Psoas muscle (tissue), 8 donors: ENCODE measurements around the gene ARMC6. TPM values are rescaled to one million over a fixed set of nuclear protein-coding genes. Genes with fewer than 3 reads are reported as not detected.
A peak's percentile ranks its signal among the peaks of the same experiment; 100 is the strongest.
"Not testable (repeated sequence)": the region's sequence is repeated elsewhere in the genome, so short reads cannot be mapped to it uniquely, and the experiment has no call there.

Source experiments
- ATAC-seq, 4 donors: fragments of 200-7000 bp; cut with Tn5 transposase; one replicate each; pipeline ENCODE4 v1.9.1; 2020; ENCODE audit warnings: moderate library complexity in 3 of 4, mild to moderate bottlenecking in 2 of 4
- DNase-seq, 2 donors: peaks; one replicate each; pipeline ENCODE4 v3.0.0-alpha.2; 2020
- H3K27ac ChIP-seq: fragments of 200-600 bp; one replicate; pipeline ENCODE4 v1.8.0; 2022
- H3K27me3 ChIP-seq, 3 donors: fragments of 200-600 bp in 1 of 3; one replicate each; pipeline versions ENCODE4 v1.6.1 to v1.8.0; 2013 to 2022; ENCODE audit warnings: low read length in 2 of 3, mild to moderate bottlenecking in 2 of 3, moderate library complexity in 1 of 3; ENCODE audit not compliant: insufficient read depth in 3 of 3
- H3K36me3 ChIP-seq, 2 donors: fragments of 200-600 bp in 1 of 2; one replicate each; pipeline versions ENCODE4 v1.6.1 to v1.8.0; 2013 to 2022; ENCODE audit warnings: low read depth in 1 of 2, mild to moderate bottlenecking in 1 of 2, moderate library complexity in 1 of 2; ENCODE audit not compliant: insufficient read depth in 1 of 2
- H3K4me1 ChIP-seq: fragments of 200-600 bp; one replicate; pipeline ENCODE4 v1.8.0; 2022
- H3K4me3 ChIP-seq: fragments of 200-600 bp; one replicate; pipeline ENCODE4 v1.8.0; 2022; ENCODE audit warnings: mild to moderate bottlenecking
- H3K9me3 ChIP-seq: fragments of 200-600 bp; one replicate; pipeline ENCODE4 v1.8.0; 2022
- CTCF ChIP-seq: fragments of 200-600 bp; IDR thresholded peaks from one replicate; pipeline ENCODE4 v1.8.0; 2022; ENCODE audit warnings: antibody characterized with exemption
- WGBS, 3 donors: extraction: QIAGEN DNeasy Blood & Tissue Kit; methylation state at CpG; one replicate each; pipeline versions ENCODE4 v1.1.6 to v1.1.7; 2013; 5-methylcytosine and 5-hydroxymethylcytosine counted together
- intact Hi-C, 2 donors: fragments of 100-400 bp; cut with DNase I; formaldehyde crosslinking; loops; one replicate each; pipeline versions ENCODE4 v1.11.0 to v1.14.2; 2022
- polyA plus RNA-seq, 3 donors: library from polyadenylated mRNA; stranded (reverse); fragments of 200-250 nt; gene quantifications; one replicate each; pipeline ENCODE4 v1.2.3, GENCODE V29; 2013
- total RNA-seq, 4 donors: library from RNA; stranded (reverse); fragmentation: NEBNext Ultra II Directional in 2 of 4; extraction: Animal tissue kit (Norgen Biotek cat#: 25700) in 2 of 4; gene quantifications; one replicate each; pipeline versions ENCODE4 v1.2.1 to v1.2.4, GENCODE V29; 2021 to 2023
- donor health status: healthy with polysubstance abuse.
- donor health status: DM: no; HTN: no; CAD: no; lungs with moderate emphysema.
- donor health status: Bipolar disorder and iron deficiency.
- donor health status: healthy.
- donor health status: DM: yes; HTN: yes; CAD: no.
- donor health status: DM: no; HTN: no; CAD: no.
- donor health status: DM: no; HTN: no; CAD: no.
- donor health status: DM: yes; HTN: yes; CAD: no.

ARMC6 gene
- total and polyA plus RNA-seq, 7 donors, result 13.7 to 74.1 (median 22.6) TPM

DNA sequence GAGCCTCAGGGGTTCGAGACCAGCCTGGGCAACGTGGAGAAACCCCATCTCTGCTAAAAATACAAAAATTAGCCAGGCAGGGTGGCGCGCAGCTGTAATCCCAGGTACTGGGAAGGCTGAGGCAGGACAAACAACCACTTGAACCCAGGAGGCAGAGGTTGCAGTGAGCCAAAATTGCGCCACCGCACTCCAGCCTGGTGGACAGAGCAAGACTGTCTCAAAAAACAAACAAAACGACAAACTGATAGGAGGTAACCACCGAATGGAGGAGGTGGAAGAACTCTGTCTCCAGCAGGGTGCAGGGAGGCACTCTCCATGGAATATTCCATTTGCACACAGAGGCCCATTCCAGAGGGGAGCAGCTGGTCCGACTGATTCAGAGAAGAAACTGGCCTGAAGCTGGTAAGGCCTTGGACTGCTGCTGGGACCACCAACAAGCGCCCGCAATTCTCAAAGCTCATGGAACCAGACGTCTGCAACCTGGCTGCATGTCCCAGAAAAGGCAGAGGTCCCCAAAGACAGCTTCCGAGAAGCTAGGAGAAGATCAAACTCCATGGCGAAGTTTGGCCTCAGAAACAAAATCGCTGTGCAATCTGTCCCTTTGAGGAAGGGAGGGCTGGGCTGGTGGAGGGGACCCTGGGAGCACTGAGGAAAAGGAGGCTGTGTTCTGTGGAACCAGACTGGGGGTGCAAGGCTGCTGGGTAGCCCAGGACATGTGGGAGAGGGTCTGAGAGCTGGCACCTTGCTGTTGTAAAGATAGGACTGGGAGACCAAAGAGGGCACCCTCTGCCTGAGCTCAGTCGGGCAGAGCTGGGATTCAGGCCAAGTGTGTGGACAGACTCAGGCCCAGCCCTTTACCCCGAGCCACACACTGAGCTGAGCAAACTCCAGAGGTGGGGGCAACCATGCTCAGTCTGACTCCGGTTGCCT, 65.6 kb downstream of the ARMC6 start:
- Histone ChIP-seq H3K36me3 (peaks cover 0 to 54% of the 10 kb centered on the region in 2 donors), H3K27me3 (no peaks in the 10 kb centered on the region), H3K4me1 (peaks cover 5% of the 10 kb centered on the region), H3K9me3 (no peaks in the 10 kb centered on the region), H3K27ac (no peak overlapping the region), H3K4me3 (no peak overlapping the region)
- DNase-seq (no peak), ATAC-seq (peak in 3 of 4 donors; percentile 49 to 60 (median 60))
- intact Hi-C loops, result no loop called here
- TF ChIP-seq CTCF, result no peak
- 81 to 85% (median 81%) methylated on average over 18 of the region's 18 CpGs for WGBS, 3 donors

DNA sequence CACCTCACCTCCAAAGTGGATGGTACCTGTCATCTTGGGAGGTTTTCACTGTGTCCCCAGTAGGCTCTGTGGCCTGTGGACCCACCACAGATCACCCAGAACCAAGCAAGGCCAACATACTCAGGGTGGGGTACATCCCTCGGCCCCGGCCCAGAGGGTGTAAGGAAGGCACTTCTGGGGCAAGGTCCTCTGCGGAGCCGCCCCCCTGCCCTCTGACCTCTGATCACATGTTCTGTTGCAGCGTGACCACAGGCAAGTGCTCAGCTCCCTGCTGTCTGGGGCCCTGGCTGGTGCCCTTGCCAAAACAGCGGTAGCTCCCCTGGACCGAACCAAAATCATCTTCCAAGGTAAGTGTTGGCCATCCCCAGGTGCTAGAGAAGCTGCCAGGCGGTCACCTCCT, 68.1 kb downstream of the ARMC6 start:
- H3K27ac ChIP-seq, result no peak overlapping the region
- no peaks in the 10 kb centered on the region for H3K9me3 ChIP-seq
- no peaks in the 10 kb centered on the region for H3K27me3 ChIP-seq
- H3K4me3 ChIP-seq, result no peak overlapping the region
- peaks cover 0 to 47% of the 10 kb centered on the region in 2 donors for H3K36me3 ChIP-seq
- no peak for TF ChIP-seq CTCF
- H3K4me1 ChIP-seq, result no peaks in the 10 kb centered on the region
- intact Hi-C loops, result no loop called here
- DNase-seq, result no peak
- ATAC-seq, result no peak
- WGBS, 3 donors, result 90 to 94% (median 94%) methylated on average over 8 of the region's 8 CpGs

- H3K4me3 ChIP-seq, H3K27me3 ChIP-seq, intact Hi-C loops, H3K27ac ChIP-seq, DNase-seq, ATAC-seq, H3K9me3 ChIP-seq, H3K4me1 ChIP-seq: not testable (repeated sequence)
- WGBS, 3 donors, result 95 to 99% (median 97%) methylated on average over 10 of the region's 10 CpGs
- H3K36me3 ChIP-seq, result peaks cover 0 to 40% of the 10 kb centered on the region in 2 donors
Measured at GRCh38 chr19:19102566-19102965, 69.2 kb downstream of the ARMC6 start.

GRCh38 chr19:19103167-19103566, 69.8 kb downstream of the ARMC6 start:
- Histone ChIP-seq H3K27me3 (no peaks in the 10 kb centered on the region), H3K36me3 (peaks cover 0 to 41% of the 10 kb centered on the region in 2 donors), H3K27ac (no peak overlapping the region), H3K4me3 (no peak overlapping the region), H3K9me3 (no peaks in the 10 kb centered on the region), H3K4me1 (no peaks in the 10 kb centered on the region)
- no peak for ATAC-seq
- intact Hi-C loops, result no loop called here
- no peak for DNase-seq
- TF ChIP-seq CTCF, result no peak
- WGBS, 3 donors, result 94 to 98% (median 96%) methylated on average over 11 of the region's 11 CpGs

GRCh38 chr19:19105365-19106055, 72.1 kb downstream of the ARMC6 start:
- peaks cover 16% of the 10 kb centered on the region for H3K4me1 ChIP-seq
- peaks cover 0 to 41% of the 10 kb centered on the region in 2 donors for H3K36me3 ChIP-seq
- TF ChIP-seq CTCF, result no peak
- no peaks in the 10 kb centered on the region for H3K9me3 ChIP-seq
- H3K4me3 ChIP-seq, result peak overlapping the region; percentile 36
- ATAC-seq (peak in 1 of 4 donors; percentile 14), DNase-seq (peak in 1 of 2 donors; percentile 65)
- no peaks in the 10 kb centered on the region for H3K27me3 ChIP-seq
- 47 to 57% (median 56%) methylated on average over 21 to 36 of the region's 36 CpGs for WGBS, 3 donors
- H3K27ac ChIP-seq, result no peak overlapping the region
- intact Hi-C loops, result loop anchor here in 1 of 2 donors (5.0 kb wide), 1 partner anchor 48 kb away; no protein-coding TSS in a partner anchor
